B cell (primary cell): ENCODE results near the gene STX8. TPM values are rescaled to one million over a fixed set of nuclear protein-coding genes. Genes with fewer than 3 reads are reported as not detected.

Experiments
- ATAC-seq: fragments of 200-7000 bp; cut with Tn5 transposase; one replicate; pipeline ENCODE4 v1.10.0; 2021; ENCODE audit warnings: low read depth, mild to moderate bottlenecking, moderate number of reproducible peaks, moderate library complexity
- CTCF ChIA-PET: fragments of 350-600 bp; sonication (Branson Sonifier 250); formaldehyde crosslinking; loops from one replicate; lab custom pipeline; 2021; ENCODE audit warnings: antibody characterized with exemption, inconsistent platforms; lab: Charles Lee
- POLR2A ChIA-PET: fragments of 350-600 bp; sonication (Branson Sonifier 250); formaldehyde crosslinking; loops from one replicate; lab custom pipeline; 2021; ENCODE audit warnings: antibody characterized with exemption; lab: Charles Lee
- DNase-seq: peaks from one replicate; pipeline ENCODE4 v3.0.0; 2013
- H2AFZ ChIP-seq: 2 replicates; pipeline ENCODE4 v1.6.1; 2012; ENCODE audit warnings: mild to moderate bottlenecking, low read depth, low read length; ENCODE audit not compliant: insufficient read depth, poor library complexity, severe bottlenecking
- H3K27ac ChIP-seq, 2 donors: 1 replicate in 1 of 2; 2 replicates in 1 of 2; pipeline ENCODE4 v1.5.1; 2012 to 2013; ENCODE audit warnings: low read length in 2 of 2, mild to moderate bottlenecking in 2 of 2, moderate library complexity in 1 of 2
- H3K27me3 ChIP-seq, 4 experiments: fragments of 200-600 bp in 1 of 4; sonication (generic) in 1 of 4; replicated peaks in 1 of 4; 1 replicate in 2 of 4; 2 replicates in 2 of 4; pipeline versions ENCODE4 v1.6.1 to v1.7.0; 2013 to 2016; ENCODE audit warnings: low read length in 3 of 4, mild to moderate bottlenecking in 2 of 4, mixed read lengths in 1 of 4, moderate library complexity in 1 of 4; ENCODE audit not compliant: insufficient read depth in 4 of 4, control insufficient read depth in 3 of 4; ENCODE audit errors: control extremely low read depth in 1 of 4
- H3K36me3 ChIP-seq, 2 experiments: replicated peaks in 1 of 2; 1 replicate in 1 of 2; 2 replicates in 1 of 2; pipeline versions ENCODE4 v1.6.1 to v1.7.1; 2013; ENCODE audit warnings: low read length in 1 of 2; ENCODE audit not compliant: insufficient read depth in 2 of 2, control insufficient read depth in 1 of 2; ENCODE audit errors: control extremely low read depth in 1 of 2, extremely low read depth in 1 of 2
- H3K4me1 ChIP-seq, 2 donors: fragments of 200-600 bp in 1 of 2; sonication (generic) in 1 of 2; 1 replicate in 1 of 2; 2 replicates in 1 of 2; pipeline versions ENCODE4 v1.5.1 to v1.6.1; 2013 to 2017; ENCODE audit warnings: low read length in 2 of 2; ENCODE audit not compliant: control insufficient read depth in 2 of 2, insufficient read depth in 2 of 2
- H3K4me2 ChIP-seq: replicated peaks from 2 replicates; pipeline ENCODE3; 2012; ENCODE audit warnings: mild to moderate bottlenecking, low read depth, low read length; ENCODE audit not compliant: poor library complexity, severe bottlenecking
- H3K4me3 ChIP-seq, 5 experiments: fragments of 200-600 bp in 1 of 5; sonication (generic) in 1 of 5; 1 replicate in 3 of 5; 2 replicates in 2 of 5; pipeline versions ENCODE4 v1.5.1 to v1.7.0; 2011 to 2016; ENCODE audit warnings: low read length in 4 of 5, mild to moderate bottlenecking in 4 of 5, low read depth in 2 of 5, control low read depth in 1 of 5, moderate library complexity in 1 of 5; ENCODE audit not compliant: insufficient read depth in 1 of 5; ENCODE audit errors: control extremely low read depth in 1 of 5, extremely low read depth in 1 of 5
- H3K79me2 ChIP-seq: fragments of 200-600 bp; sonication (generic); one replicate; pipeline ENCODE4 v1.6.0; 2016; ENCODE audit warnings: low read length; ENCODE audit not compliant: control insufficient read depth, insufficient read depth
- H3K9ac ChIP-seq: fragments of 200-600 bp; sonication (generic); 2 replicates; pipeline ENCODE4 v1.6.1; 2017; ENCODE audit warnings: mild to moderate bottlenecking, low read length, moderate library complexity
- H3K9me3 ChIP-seq, 3 donors: one replicate each; pipeline versions ENCODE4 v1.6.1 to v1.7.1; 2013; ENCODE audit warnings: low read length in 2 of 3; ENCODE audit not compliant: control insufficient read depth in 2 of 3, insufficient read depth in 1 of 3; ENCODE audit errors: control extremely low read depth in 1 of 3
- H4K20me1 ChIP-seq: 2 replicates; pipeline ENCODE4 v1.6.0; 2012; ENCODE audit warnings: mild to moderate bottlenecking, low read length; ENCODE audit not compliant: insufficient read depth, control insufficient read depth, poor library complexity, severe bottlenecking
- H3K27ac Mint-ChIP-seq: one replicate; pipeline ENCODE4 v1.8.0; 2021; ENCODE audit warnings: mixed read lengths
- H3K27me3 Mint-ChIP-seq: one replicate; pipeline ENCODE4 v1.8.0; 2021; ENCODE audit warnings: mixed read lengths
- H3K4me1 Mint-ChIP-seq: one replicate; pipeline ENCODE4 v1.8.0; 2021; ENCODE audit warnings: mixed read lengths
- H3K4me3 Mint-ChIP-seq: one replicate; pipeline ENCODE4 v1.8.0; 2021; ENCODE audit warnings: mixed read lengths
- H3K9me3 Mint-ChIP-seq: one replicate; pipeline ENCODE4 v1.8.0; 2022; ENCODE audit warnings: mixed read lengths; ENCODE audit not compliant: insufficient read depth
- EZH2 ChIP-seq: IDR thresholded peaks from 2 replicates; pipeline ENCODE4 v1.6.1; 2012; ENCODE audit warnings: borderline replicate concordance, low read depth, mild to moderate bottlenecking, moderate library complexity, low read length; ENCODE audit not compliant: insufficient read depth, poor library complexity, severe bottlenecking
- WGBS: methylation state at CpG from one replicate; pipeline ENCODE4 v1.1.5; 2013; ENCODE audit warnings: missing lambda C conversion rate; ENCODE audit not compliant: insufficient coverage; 5-methylcytosine and 5-hydroxymethylcytosine counted together
- intact Hi-C: fragments of 100-400 bp; cut with micrococcal nuclease; formaldehyde crosslinking; loops from one replicate; pipeline ENCODE4 v1.10.0; 2022
- polyA plus RNA-seq: library from polyadenylated mRNA; depleted of rRNA; stranded (reverse); fragments of >200 nt; gene quantifications from 2 replicates; pipeline ENCODE4 v1.2.3, GENCODE V29; 2012
- total RNA-seq, 2 donors: library from RNA; stranded (reverse); fragments of 120-200 nt in 1 of 2; gene quantifications; 1 replicate in 1 of 2; 2 replicates in 1 of 2; pipeline versions ENCODE4 v1.2.3 to v1.2.4, GENCODE V29; 2013 to 2022
- TF ChIP-seq, protein P1 (sequence below): fragments of 200-600 bp; IDR thresholded peaks from one replicate; pipeline ENCODE4 v1.8.0; 2022; ENCODE audit warnings: antibody characterized with exemption, mild to moderate bottlenecking

Gene STX8
- total and polyA plus RNA-seq, 2 donors (not counting 1 experiment from before 2014, with no cell fraction given) = 35.8 to 61.5 TPM

GRCh38 chr17:9386401-9386800 is 189.2 kb downstream of the STX8 start:
- Histone ChIP-seq H3K27me3 (no peaks in the 10 kb centered on the region), H2AFZ (no peak overlapping the region), H3K27ac (no peak overlapping the region), H3K36me3 (peaks cover 0 to 4% of the 10 kb centered on the region in 2 experiments), H3K4me1 (peaks cover 4 to 6% of the 10 kb centered on the region in 2 donors), H3K79me2 (no peaks in the 10 kb centered on the region), H3K9ac (no peak overlapping the region), H3K4me2 (no peak overlapping the region), H3K9me3 (no peaks in the 10 kb centered on the region), H3K4me3 (no peak overlapping the region), H4K20me1 (no peaks in the 10 kb centered on the region)
- TF ChIP-seq, protein P1, sequence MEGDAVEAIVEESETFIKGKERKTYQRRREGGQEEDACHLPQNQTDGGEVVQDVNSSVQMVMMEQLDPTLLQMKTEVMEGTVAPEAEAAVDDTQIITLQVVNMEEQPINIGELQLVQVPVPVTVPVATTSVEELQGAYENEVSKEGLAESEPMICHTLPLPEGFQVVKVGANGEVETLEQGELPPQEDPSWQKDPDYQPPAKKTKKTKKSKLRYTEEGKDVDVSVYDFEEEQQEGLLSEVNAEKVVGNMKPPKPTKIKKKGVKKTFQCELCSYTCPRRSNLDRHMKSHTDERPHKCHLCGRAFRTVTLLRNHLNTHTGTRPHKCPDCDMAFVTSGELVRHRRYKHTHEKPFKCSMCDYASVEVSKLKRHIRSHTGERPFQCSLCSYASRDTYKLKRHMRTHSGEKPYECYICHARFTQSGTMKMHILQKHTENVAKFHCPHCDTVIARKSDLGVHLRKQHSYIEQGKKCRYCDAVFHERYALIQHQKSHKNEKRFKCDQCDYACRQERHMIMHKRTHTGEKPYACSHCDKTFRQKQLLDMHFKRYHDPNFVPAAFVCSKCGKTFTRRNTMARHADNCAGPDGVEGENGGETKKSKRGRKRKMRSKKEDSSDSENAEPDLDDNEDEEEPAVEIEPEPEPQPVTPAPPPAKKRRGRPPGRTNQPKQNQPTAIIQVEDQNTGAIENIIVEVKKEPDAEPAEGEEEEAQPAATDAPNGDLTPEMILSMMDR = no peak
- TF ChIP-seq EZH2 = no peak
- no peak overlapping the region for H3K4me3 Mint-ChIP-seq
- WGBS = 100% methylated on average over 1 of the region's 3 CpGs
- no peak overlapping the region for H3K27ac Mint-ChIP-seq
- no peaks in the 10 kb centered on the region for H3K27me3 Mint-ChIP-seq
- H3K4me1 Mint-ChIP-seq = peaks cover 7% of the 10 kb centered on the region
- intact Hi-C loops = no loop called here
- no peaks in the 10 kb centered on the region for H3K9me3 Mint-ChIP-seq
- ATAC-seq (no peak), DNase-seq (no peak)
- ChIA-PET POLR2A (no interaction called here), CTCF (no interaction called here)

- Histone ChIP-seq H3K9ac (no peak overlapping the region), H4K20me1 (no peaks in the 10 kb centered on the region), H2AFZ (no peak overlapping the region), H3K79me2 (no peaks in the 10 kb centered on the region), H3K4me3 (no peak overlapping the region), H3K36me3 (no peaks in the 10 kb centered on the region), H3K27me3 (no peaks in the 10 kb centered on the region), H3K27ac (no peak overlapping the region), H3K9me3 (no peaks in the 10 kb centered on the region), H3K4me2 (no peak overlapping the region), H3K4me1 (no peaks in the 10 kb centered on the region)
- Mint-ChIP-seq H3K27ac (no peak overlapping the region), H3K9me3 (no peaks in the 10 kb centered on the region), H3K4me3 (no peak overlapping the region), H3K4me1 (no peaks in the 10 kb centered on the region), H3K27me3 (no peaks in the 10 kb centered on the region)
- POLR2A ChIA-PET = no interaction called here
- no peak for DNase-seq
- intact Hi-C loops = no loop called here
- no peak for TF ChIP-seq EZH2
- TF ChIP-seq, protein P1 = no peak
- CTCF ChIA-PET = no interaction called here
- no CpG with 5 or more reads among the region's 3 CpGs for WGBS
- ATAC-seq = no peak
These were observed 191.8 kb downstream of the STX8 start for GRCh38 chr17:9383826-9384225.
